Common myeloid progenitor, CD34-positive (primary cell): ENCODE data around the gene INHBC. TPM values are rescaled to one million over a fixed set of nuclear protein-coding genes. Genes with fewer than 3 reads are reported as not detected.

Experiments used
- CTCF ChIA-PET: fragments of 350-600 bp; sonication (Branson Sonifier 250); formaldehyde crosslinking; loops from one replicate; lab custom pipeline; 2021; ENCODE audit warnings: antibody characterized with exemption; lab: Charles Lee
- POLR2A ChIA-PET: fragments of 350-600 bp; sonication (Branson Sonifier 250); formaldehyde crosslinking; loops from one replicate; lab custom pipeline; 2021; ENCODE audit warnings: antibody characterized with exemption; lab: Charles Lee
- DNase-seq, 3 donors: peaks; one replicate each; pipeline versions ENCODE4 v3.0.0 to v3.0.0-alpha.2; 2013
- H3K27ac ChIP-seq, 2 experiments: 1 replicate in 1 of 2; 2 replicates in 1 of 2; pipeline ENCODE4 v1.7.0; 2013; ENCODE audit warnings: inconsistent platforms in 2 of 2, low read length in 2 of 2, mild to moderate bottlenecking in 2 of 2, low read depth in 1 of 2, moderate library complexity in 1 of 2; ENCODE audit not compliant: severe bottlenecking in 2 of 2, insufficient read depth in 1 of 2, poor library complexity in 1 of 2
- H3K27me3 ChIP-seq, 5 experiments: replicated peaks in 2 of 5; 1 replicate in 3 of 5; 2 replicates in 2 of 5; pipeline versions ENCODE4 v1.6.1 to v1.7.0; 2013; ENCODE audit warnings: low read length in 4 of 5, mild to moderate bottlenecking in 2 of 5, moderate library complexity in 2 of 5, inconsistent platforms in 1 of 5; ENCODE audit not compliant: insufficient read depth in 5 of 5, control insufficient read depth in 4 of 5
- H3K36me3 ChIP-seq, 4 experiments: 1 replicate in 2 of 4; 2 replicates in 2 of 4; pipeline versions ENCODE4 v1.6.1 to v1.7.0; 2013; ENCODE audit warnings: low read length in 3 of 4, control low read depth in 1 of 4, mild to moderate bottlenecking in 1 of 4; ENCODE audit not compliant: control insufficient read depth in 4 of 4, insufficient read depth in 4 of 4
- H3K4me1 ChIP-seq, 4 experiments: 1 replicate in 3 of 4; 2 replicates in 1 of 4; pipeline versions ENCODE4 v1.6.1 to v1.7.1; 2013; ENCODE audit warnings: low read length in 3 of 4, mild to moderate bottlenecking in 3 of 4, control low read depth in 1 of 4, inconsistent platforms in 1 of 4, moderate library complexity in 1 of 4; ENCODE audit not compliant: control insufficient read depth in 4 of 4, insufficient read depth in 4 of 4; ENCODE audit errors: control extremely low read depth in 1 of 4
- H3K4me3 ChIP-seq, 7 experiments: 1 replicate in 4 of 7; 2 replicates in 3 of 7; pipeline versions ENCODE4 v1.5.1 to v1.7.0; 2013; ENCODE audit warnings: mild to moderate bottlenecking in 7 of 7, low read length in 6 of 7, moderate library complexity in 6 of 7, inconsistent platforms in 2 of 7, low read depth in 2 of 7, control low read depth in 1 of 7; ENCODE audit not compliant: insufficient read depth in 4 of 7, control insufficient read depth in 1 of 7; ENCODE audit errors: extremely low read depth in 1 of 7
- H3K9me3 ChIP-seq, 5 experiments: 1 replicate in 4 of 5; 2 replicates in 1 of 5; pipeline versions ENCODE4 v1.6.1 to v1.7.1; 2013; ENCODE audit warnings: low read length in 4 of 5, mild to moderate bottlenecking in 2 of 5, inconsistent platforms in 1 of 5, low read depth in 1 of 5, moderate library complexity in 1 of 5; ENCODE audit not compliant: control insufficient read depth in 4 of 5, insufficient read depth in 2 of 5; ENCODE audit errors: control extremely low read depth in 1 of 5
- WGBS: methylation state at CpG from one replicate; pipeline ENCODE4 v1.1.5; 2013; ENCODE audit not compliant: insufficient coverage; 5-methylcytosine and 5-hydroxymethylcytosine counted together
- polyA plus RNA-seq: library from polyadenylated mRNA; unstranded; fragments of 120-200 nt; gene quantifications from one replicate; pipeline ENCODE4 v1.2.1, GENCODE V29; 2013

The INHBC gene, protein sequence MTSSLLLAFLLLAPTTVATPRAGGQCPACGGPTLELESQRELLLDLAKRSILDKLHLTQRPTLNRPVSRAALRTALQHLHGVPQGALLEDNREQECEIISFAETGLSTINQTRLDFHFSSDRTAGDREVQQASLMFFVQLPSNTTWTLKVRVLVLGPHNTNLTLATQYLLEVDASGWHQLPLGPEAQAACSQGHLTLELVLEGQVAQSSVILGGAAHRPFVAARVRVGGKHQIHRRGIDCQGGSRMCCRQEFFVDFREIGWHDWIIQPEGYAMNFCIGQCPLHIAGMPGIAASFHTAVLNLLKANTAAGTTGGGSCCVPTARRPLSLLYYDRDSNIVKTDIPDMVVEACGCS
- 0.29 TPM for polyA plus RNA-seq

- H3K4me1 ChIP-seq, result peaks cover 3 to 32% (median 18%) of the 10 kb centered on the region in 4 experiments
- H3K27me3 ChIP-seq, result no peaks in the 10 kb centered on the region
- CTCF ChIA-PET, result interaction anchor here (0.6 to 5.0 kb wide), 8 partner anchors 13 to 139 kb away, joined by 3 to 42 read pairs (median 4); partner anchors contain the start of gene INHBE
- no peaks in the 10 kb centered on the region for H3K9me3 ChIP-seq
- peak within 1 kb of the TSS in 2 of 7 experiments; percentile 11 to 63 for H3K4me3 ChIP-seq
- DNase-seq, result no peak
- 96% methylated on average over 7 of the region's 8 CpGs for WGBS
- H3K27ac ChIP-seq, result peak within 1 kb of the TSS in 1 of 2 experiments; percentile 16
- POLR2A ChIA-PET, result interaction anchor here (0.6 kb wide), 4 partner anchors 11 to 249 kb away, joined by 3 to 5 read pairs (median 4); partner anchors contain the start of gene DDIT3
- H3K36me3 ChIP-seq, result no peaks in the 10 kb centered on the region
Observed at GRCh38 chr12:57434517-57435223, at the start of gene INHBC. Gene INHBC (plus strand): TSS chr12:57434784. CDS start chr12:57434887, 103 bp downstream.

DNA sequence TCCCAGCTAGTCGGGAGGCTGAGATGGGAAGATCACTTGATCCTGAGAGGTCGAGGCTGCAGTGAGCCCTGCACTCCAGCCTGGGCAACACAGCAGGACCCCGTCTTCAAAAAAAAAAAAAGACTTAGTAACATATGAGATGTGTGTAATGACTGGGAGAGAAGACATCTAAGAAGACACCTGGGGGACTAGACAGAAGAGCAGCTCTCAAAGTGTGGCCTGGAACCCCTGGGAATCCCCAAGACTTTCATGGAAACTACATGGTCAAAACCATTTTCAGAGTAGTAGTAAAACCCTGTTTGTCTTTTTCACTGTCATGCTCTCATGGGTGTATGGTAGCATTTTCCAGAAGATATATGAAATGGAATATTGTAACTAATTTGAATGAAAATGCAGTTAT, 49.0 kb upstream of the INHBC start:
- H3K36me3 ChIP-seq, result peaks cover 0 to 7% (median 3%) of the 10 kb centered on the region in 4 experiments
- no peaks in the 10 kb centered on the region for H3K9me3 ChIP-seq
- no peak for DNase-seq
- no peaks in the 10 kb centered on the region for H3K27me3 ChIP-seq
- no peak overlapping the region for H3K4me3 ChIP-seq
- ChIA-PET CTCF (interaction anchor here (0.6 to 1.1 kb wide), 2 partner anchors 41 to 143 kb away, joined by 3 read pairs; no protein-coding TSS in a partner anchor), POLR2A (interaction anchor here (0.6 kb wide), 1 partner anchor 194 kb away, joined by 3 read pairs; no protein-coding TSS in a partner anchor)
- no peaks in the 10 kb centered on the region for H3K4me1 ChIP-seq
- 100% methylated on average over 2 of the region's 3 CpGs for WGBS
- no peak overlapping the region for H3K27ac ChIP-seq

DNA sequence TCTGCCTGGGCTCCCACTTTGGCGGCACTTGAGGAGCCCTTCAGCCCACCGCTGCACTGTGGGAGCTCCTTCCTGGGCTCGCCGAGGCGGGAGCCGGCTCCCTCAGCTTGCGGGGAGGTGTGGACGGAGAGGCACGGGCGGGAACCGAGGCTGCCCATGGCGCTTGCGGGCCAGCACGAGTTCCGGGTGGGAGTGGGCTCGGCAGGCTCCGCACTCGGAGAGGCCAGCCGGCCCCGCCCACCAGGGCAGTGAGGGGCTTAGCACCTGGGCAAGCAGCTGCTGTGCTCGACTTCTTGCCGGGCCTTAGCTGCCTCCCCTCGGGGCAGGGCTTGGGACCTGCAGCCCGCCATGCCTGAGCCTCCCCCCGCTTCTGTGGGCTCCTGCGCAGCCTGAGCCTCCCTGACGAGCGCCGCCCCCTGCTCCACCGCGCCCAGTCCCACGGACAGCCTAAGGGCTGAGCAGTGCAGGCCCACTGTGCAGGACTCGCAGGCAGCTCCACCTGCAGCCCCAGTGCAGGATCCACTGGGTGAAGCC, 48.3 kb upstream of the INHBC start:
- DNase-seq, result no peak
- Histone ChIP-seq H3K27me3 (no peaks in the 10 kb centered on the region), H3K27ac (no peak overlapping the region), H3K4me3 (no peak overlapping the region), H3K9me3 (no peaks in the 10 kb centered on the region), H3K4me1 (no peaks in the 10 kb centered on the region), H3K36me3 (peaks cover 0 to 8% (median 3%) of the 10 kb centered on the region in 4 experiments)
- ChIA-PET POLR2A (interaction anchor here (0.6 kb wide), 1 partner anchor 195 kb away, joined by 3 read pairs; no protein-coding TSS in a partner anchor), CTCF (interaction anchor here (0.9 kb wide), 1 partner anchor 69 kb away, joined by 3 read pairs; the partner anchor contains the start of gene INHBE)
- WGBS, result 98% methylated on average over 21 of the region's 33 CpGs

DNA sequence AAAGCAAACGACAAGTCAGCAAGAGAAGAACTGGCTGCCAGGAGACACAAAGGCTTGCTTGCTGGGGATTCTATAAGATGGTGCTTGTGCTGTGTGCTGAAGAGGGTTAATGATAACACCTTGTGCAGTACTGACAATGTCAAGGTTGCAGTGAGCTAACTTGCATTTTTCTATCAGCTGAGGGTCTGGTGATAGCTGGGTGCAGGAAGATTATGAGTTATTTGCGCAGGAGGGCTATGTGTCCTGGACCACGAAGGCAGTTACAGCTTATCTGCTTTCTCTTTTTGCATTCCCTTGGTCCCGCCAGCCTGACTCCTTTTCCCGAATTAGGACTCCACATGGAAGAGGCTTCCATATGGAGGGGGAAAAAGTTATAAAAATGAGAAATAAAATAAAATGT, 46.2 kb upstream of the INHBC start:
- CTCF ChIA-PET, result interaction anchor here (1.4 to 2.7 kb wide), 2 partner anchors 13 to 81 kb away, joined by 3 to 9 read pairs; no protein-coding TSS in a partner anchor

DNA sequence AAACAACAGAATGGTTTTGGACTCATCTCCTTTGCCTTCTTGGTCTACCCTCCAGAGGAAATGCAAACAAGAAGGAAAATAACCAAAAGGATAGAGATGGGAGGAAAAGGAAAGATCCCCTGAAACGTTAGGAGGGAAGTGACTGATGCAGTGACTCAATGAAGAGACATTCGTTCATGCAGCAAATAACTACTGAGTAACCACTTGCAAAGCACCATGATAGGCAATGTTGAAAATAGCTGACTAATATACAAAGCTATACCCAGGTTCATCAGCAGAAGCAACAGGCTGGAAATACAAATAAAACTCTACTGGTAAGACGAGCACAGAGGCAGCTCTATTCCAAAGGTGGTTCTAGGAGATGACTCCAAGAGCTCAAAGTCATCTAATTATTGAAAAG, 45.6 kb upstream of the INHBC start:
- no peak for DNase-seq
- Histone ChIP-seq H3K27me3 (no peaks in the 10 kb centered on the region), H3K4me1 (no peaks in the 10 kb centered on the region), H3K4me3 (no peak overlapping the region), H3K36me3 (peaks cover 0 to 13% (median 6%) of the 10 kb centered on the region in 4 experiments), H3K27ac (no peak overlapping the region), H3K9me3 (no peaks in the 10 kb centered on the region)
- 69% methylated on average over 3 of the region's 3 CpGs for WGBS
- ChIA-PET CTCF (interaction anchor here (1.3 to 2.7 kb wide), 4 partner anchors 12 to 81 kb away, joined by 3 to 9 read pairs (median 3); no protein-coding TSS in a partner anchor), POLR2A (interaction anchor here (0.6 kb wide), 1 partner anchor 122 kb away, joined by 4 read pairs; no protein-coding TSS in a partner anchor)

More for the DNA sequence above, 46.2 kb upstream of the INHBC start:
- POLR2A ChIA-PET, result interaction anchor here (0.7 kb wide), 1 partner anchor 18 kb away, joined by 3 read pairs; no protein-coding TSS in a partner anchor
- WGBS, result 99% methylated on average over 4 of the region's 5 CpGs
- Histone ChIP-seq H3K4me1 (no peaks in the 10 kb centered on the region), H3K4me3 (no peak overlapping the region), H3K27me3 (no peaks in the 10 kb centered on the region), H3K27ac (no peak overlapping the region), H3K36me3 (peaks cover 0 to 13% (median 6%) of the 10 kb centered on the region in 4 experiments), H3K9me3 (no peaks in the 10 kb centered on the region)
- DNase-seq, result no peak

GRCh38 chr12:57390174-57390573, 44.4 kb upstream of the INHBC start:
- 100% methylated on average over 1 of the region's 2 CpGs for WGBS
- H3K27me3 ChIP-seq, result no peaks in the 10 kb centered on the region
- ChIA-PET CTCF (interaction anchor here (1.0 to 2.7 kb wide), 4 partner anchors 11 to 74 kb away, joined by 3 to 9 read pairs (median 3); no protein-coding TSS in a partner anchor), POLR2A (no interaction called here)
- DNase-seq, result no peak
- no peak overlapping the region for H3K4me3 ChIP-seq
- no peak overlapping the region for H3K27ac ChIP-seq
- no peaks in the 10 kb centered on the region for H3K4me1 ChIP-seq
- H3K9me3 ChIP-seq, result no peaks in the 10 kb centered on the region
- peaks cover 0 to 18% (median 11%) of the 10 kb centered on the region in 4 experiments for H3K36me3 ChIP-seq
